ENCODE measurements around the gene NDUFS6.

DNA sequence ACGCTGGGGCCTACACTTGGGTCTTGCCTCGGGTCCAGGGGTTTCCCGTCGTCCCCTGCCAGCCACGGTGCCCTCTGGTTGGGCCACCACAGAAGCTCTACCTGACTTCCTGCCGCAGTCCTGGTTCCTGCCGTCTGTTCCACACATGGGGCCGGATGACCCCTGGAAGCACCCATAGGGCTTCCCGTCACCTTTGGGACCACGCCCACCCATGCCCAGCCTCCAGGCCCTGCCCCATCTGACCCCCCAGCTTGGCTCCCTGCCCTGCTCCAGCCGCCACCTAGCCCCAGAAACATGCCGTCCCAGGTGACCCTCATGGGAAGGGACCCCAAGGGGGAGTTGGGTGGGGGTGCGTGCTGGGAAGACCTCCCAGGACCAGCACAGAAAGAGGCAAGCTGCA lies 15.2 kb upstream of the NDUFS6 start:
- TF ChIP-seq, protein P1, sequence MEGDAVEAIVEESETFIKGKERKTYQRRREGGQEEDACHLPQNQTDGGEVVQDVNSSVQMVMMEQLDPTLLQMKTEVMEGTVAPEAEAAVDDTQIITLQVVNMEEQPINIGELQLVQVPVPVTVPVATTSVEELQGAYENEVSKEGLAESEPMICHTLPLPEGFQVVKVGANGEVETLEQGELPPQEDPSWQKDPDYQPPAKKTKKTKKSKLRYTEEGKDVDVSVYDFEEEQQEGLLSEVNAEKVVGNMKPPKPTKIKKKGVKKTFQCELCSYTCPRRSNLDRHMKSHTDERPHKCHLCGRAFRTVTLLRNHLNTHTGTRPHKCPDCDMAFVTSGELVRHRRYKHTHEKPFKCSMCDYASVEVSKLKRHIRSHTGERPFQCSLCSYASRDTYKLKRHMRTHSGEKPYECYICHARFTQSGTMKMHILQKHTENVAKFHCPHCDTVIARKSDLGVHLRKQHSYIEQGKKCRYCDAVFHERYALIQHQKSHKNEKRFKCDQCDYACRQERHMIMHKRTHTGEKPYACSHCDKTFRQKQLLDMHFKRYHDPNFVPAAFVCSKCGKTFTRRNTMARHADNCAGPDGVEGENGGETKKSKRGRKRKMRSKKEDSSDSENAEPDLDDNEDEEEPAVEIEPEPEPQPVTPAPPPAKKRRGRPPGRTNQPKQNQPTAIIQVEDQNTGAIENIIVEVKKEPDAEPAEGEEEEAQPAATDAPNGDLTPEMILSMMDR (tag by site-specific recombination; IDR thresholded peaks at IDR 0.05): no peak
- TF ChIP-seq, protein P2, sequence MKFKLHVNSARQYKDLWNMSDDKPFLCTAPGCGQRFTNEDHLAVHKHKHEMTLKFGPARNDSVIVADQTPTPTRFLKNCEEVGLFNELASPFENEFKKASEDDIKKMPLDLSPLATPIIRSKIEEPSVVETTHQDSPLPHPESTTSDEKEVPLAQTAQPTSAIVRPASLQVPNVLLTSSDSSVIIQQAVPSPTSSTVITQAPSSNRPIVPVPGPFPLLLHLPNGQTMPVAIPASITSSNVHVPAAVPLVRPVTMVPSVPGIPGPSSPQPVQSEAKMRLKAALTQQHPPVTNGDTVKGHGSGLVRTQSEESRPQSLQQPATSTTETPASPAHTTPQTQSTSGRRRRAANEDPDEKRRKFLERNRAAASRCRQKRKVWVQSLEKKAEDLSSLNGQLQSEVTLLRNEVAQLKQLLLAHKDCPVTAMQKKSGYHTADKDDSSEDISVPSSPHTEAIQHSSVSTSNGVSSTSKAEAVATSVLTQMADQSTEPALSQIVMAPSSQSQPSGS (tag by site-specific recombination; IDR thresholded peaks at IDR 0.05; ENCODE audit: low read depth): no peak
- TF ChIP-seq, protein P3, sequence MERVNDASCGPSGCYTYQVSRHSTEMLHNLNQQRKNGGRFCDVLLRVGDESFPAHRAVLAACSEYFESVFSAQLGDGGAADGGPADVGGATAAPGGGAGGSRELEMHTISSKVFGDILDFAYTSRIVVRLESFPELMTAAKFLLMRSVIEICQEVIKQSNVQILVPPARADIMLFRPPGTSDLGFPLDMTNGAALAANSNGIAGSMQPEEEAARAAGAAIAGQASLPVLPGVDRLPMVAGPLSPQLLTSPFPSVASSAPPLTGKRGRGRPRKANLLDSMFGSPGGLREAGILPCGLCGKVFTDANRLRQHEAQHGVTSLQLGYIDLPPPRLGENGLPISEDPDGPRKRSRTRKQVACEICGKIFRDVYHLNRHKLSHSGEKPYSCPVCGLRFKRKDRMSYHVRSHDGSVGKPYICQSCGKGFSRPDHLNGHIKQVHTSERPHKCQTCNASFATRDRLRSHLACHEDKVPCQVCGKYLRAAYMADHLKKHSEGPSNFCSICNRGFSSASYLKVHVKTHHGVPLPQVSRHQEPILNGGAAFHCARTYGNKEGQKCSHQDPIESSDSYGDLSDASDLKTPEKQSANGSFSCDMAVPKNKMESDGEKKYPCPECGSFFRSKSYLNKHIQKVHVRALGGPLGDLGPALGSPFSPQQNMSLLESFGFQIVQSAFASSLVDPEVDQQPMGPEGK (tag by site-specific recombination; IDR thresholded peaks at IDR 0.05): no peak
- TF ChIP-seq, protein P4, sequence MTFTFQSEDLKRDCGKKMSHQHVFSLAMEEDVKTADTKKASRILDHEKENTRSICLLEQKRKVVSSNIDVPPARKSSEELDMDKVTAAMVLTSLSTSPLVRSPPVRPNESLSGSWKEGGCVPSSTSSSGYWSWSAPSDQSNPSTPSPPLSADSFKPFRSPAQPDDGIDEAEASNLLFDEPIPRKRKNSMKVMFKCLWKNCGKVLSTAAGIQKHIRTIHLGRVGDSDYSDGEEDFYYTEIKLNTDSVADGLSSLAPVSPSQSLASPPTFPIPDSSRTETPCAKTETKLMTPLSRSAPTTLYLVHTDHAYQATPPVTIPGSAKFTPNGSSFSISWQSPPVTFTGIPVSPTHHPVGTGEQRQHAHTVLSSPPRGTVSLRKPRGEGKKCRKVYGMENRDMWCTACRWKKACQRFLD (tag by site-specific recombination; IDR thresholded peaks at IDR 0.05): no peak
- TF ChIP-seq ZNF560 (tag by site-specific recombination; IDR thresholded peaks at IDR 0.05; ENCODE audit: borderline replicate concordance): no peak
- no peak for TF ChIP-seq ZNF768 (tag by site-specific recombination; IDR thresholded peaks at IDR 0.05)
- no peak for TF ChIP-seq ZNF138 (tag by site-specific recombination; IDR thresholded peaks at IDR 0.05; ENCODE audit: borderline replicate concordance)
- no peak for TF ChIP-seq ZNF335 (tag by site-specific recombination; conservative IDR thresholded peaks at IDR 0.05)
- TF ChIP-seq ZNF510 (tag by site-specific recombination; IDR thresholded peaks at IDR 0.05; ENCODE audit: insufficient replicate concordance): no peak
- TF ChIP-seq ZNF16 (tag by site-specific recombination; IDR thresholded peaks at IDR 0.05; ENCODE audit: low read depth): no peak
- no peak for TF ChIP-seq ZNF529 (tag by site-specific recombination; IDR thresholded peaks at IDR 0.05; ENCODE audit: insufficient replicate concordance)
- no peak for TF ChIP-seq ZNF791 (tag by site-specific recombination; IDR thresholded peaks at IDR 0.05)
